GM19452 (cell line): ENCODE measurements around the gene PTX4.

ENCODE experiments used
- ATAC-seq: cut with Tn5 transposase; IDR thresholded peaks from one replicate; pipeline ENCODE4 v1.9.1; 2021; ENCODE audit not compliant: unreplicated experiment

Gene PTX4

DNA sequence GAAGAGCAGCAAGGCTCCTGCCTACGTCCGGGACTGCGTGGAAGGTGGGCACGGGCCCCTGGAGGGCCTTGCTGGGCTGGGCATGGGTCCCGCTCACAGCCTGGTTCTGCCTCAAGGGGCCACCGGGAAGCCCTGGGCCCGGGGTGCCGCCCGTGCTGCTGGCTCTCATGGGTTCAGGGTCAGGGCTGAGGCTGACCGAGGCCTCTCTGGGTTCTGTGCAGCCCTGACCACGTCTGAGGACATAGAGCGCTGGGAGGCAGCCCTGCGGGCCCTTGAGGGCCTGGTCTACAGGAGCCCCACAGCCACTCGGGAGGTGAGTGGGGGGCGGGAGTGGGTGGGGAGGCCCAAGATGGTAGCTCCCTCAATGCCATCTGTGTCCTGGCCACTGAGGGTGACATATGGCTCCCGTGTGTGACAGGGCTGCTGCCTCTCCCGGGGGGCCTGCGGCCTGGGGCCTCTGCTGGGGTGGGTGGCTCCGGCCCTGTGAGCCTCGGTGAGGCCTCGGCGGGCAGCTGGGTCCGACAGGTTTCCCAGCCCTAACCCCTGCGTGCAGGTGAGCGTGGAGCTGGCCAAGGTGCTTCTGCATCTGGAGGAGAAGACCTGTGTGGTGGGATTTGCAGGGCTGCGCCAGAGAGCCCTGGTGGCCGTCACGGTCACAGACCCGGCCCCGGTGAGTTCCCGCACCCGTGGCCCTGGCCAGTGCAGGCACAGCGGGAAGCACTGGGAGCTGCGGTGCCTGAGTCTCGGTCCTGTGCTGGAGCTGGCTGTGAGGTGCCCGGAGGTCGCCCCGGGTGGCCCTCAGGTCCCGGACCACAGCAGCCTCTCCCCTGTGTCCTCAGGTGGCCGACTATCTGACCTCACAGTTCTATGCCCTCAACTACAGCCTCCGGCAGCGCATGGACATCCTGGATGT is 13.6 kb upstream of the PTX4 start:
- no peak for ATAC-seq

DNA sequence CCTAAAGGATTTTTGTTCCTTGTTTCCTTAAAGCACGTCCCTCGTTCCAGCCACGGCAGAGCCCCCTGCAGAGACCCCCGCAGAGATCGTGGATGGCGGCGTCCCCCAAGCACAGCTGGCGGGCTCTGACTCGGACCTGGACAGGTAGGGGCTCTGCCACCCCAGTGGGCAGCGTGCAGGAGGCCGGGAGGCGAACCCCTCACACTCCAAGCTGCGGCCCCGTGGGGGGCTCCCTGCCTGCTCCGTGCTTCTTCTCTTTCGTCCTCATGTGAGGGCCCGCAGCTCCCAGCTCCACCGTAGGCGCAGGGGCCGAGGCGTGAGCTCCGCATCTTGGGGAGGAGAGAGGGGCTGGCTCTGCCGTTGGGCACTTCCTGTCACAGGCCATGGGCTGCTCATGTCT is 12.9 kb upstream of the PTX4 start:
- ATAC-seq: no peak

DNA sequence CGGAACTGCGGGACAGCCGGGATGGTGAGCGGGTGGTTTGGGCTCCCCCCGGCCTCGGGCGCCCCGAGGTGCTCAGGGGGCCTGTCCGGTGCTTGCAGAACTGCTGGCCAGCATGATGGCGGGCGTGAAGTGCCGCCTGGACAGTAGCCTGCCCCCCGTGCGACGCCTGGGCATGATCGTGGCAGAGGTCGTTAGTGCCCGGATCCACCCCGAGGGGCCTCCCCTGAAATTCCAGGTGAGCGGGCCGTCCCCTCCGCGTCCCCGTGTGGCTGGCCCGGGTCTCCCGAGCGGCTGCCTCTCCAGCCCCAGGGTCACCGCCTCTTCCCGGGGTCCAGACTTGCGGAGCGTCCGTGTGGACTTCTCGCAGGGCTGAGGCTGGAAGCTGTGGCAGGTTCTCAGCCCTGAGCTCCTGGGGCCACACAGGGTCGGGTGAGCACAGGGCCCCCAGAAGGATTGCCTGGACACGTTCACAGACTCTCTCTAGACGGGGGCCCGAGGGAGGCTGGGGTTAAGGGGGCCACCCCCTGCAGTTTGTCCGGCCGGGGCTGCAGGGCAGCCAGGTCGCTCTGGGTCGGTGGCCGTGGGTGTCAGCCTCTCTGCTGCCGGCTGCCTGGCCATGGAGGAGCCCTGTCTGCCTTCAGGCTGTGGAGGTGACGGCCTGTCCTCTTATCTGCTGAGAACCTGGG is 11.9 kb upstream of the PTX4 start:
- no peak for ATAC-seq

DNA sequence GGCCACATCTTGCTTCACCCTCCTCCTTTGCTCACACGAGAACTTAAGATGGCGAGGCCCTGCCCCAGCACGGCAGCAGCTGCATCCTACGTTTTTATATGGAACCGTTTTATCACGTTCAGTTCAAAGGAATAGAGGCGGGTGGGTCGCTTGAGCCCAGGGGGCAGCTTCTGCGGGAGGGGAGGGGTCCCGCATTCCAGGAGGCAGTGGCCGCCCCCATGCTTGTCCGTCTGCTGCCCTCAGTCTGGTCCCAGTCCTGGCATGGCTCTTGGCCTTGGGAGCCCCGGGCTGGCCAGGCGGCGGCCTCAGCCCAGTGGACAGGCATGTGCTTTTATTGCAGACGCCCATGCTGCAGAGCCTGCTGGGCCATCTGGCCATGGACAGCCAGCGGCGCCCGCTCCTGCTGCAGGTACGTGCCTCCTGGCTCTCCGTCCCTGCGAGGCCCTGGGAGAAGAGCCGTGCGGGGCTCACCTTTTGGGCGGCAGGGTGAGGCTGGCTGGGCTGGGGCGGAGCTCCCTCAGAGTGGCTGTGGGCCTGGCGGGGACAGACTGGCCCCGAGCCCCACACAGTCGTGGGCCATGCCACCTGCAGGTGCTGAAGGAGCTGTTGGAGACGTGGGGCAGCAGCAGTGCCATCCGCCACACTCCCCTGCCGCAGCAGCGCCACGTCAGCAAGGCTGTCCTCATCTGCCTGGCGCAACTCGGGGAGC is 11.2 kb upstream of the PTX4 start:
- ATAC-seq: no peak

DNA sequence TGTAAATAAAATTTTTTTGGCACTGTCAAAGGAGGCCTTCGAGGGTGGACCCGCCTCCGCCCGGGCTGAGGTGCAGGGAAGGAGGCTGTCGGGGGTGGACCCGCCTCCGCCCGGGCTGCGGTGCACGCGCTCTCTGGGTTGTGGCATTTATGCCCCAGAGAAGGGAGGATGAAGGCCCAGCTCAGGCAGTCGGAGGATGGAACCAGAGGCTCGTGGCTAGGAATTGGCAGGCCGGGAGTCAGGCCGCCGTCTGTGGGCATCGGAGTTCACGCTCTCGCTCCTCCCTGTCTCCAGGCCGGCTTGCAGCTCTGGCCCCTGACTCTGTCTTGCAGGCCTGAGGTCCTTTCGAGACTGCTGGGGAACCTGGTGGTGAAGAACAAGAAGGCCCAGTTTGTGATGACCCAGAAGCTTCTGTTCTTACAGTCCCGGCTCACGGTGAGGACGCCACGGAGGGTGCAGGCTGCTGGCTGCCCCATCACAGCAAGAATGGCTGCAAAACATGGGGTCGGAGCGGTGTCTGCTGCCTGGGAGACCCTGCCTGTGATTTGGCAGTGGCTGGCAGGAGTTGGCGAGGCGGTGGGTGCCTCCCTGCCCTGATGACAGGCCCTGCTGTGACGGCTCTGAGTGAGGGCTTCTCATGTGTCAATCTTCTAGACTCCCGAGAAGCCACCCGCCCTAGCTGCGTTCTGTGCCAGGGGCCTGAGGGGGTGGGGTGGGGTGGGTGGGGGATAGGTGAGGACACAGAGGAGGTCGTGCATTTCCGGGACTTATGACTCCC is 10.3 kb upstream of the PTX4 start:
- ATAC-seq: no peak

DNA sequence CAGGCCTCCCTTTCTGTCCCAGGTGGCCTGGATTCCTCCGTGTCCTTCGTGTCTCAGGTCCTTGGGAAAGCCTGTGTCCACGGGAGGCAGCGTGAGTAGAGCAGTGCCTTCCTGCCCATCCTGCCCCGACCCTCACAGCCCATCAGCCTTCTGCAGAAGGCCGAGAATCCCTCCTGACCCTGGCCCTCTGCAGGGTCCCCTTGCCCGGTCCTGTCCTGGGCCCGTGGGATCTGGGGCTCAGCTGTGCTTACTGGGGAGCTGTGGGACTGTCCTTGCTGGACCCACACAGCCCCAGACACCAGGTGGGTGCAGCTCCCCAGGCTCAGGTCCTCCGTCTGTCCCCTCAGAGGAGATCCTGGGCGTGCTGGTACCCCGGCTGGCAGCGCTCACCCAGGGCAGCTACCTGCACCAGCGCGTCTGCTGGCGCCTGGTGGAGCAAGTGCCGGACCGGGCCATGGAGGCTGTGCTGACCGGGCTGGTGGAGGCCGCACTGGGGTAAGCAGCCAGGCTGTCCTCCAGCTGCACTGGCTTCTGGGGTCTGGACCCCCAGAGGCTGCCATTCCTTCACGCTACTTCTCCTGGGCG is 8.4 kb upstream of the PTX4 start:
- ATAC-seq: no peak

DNA sequence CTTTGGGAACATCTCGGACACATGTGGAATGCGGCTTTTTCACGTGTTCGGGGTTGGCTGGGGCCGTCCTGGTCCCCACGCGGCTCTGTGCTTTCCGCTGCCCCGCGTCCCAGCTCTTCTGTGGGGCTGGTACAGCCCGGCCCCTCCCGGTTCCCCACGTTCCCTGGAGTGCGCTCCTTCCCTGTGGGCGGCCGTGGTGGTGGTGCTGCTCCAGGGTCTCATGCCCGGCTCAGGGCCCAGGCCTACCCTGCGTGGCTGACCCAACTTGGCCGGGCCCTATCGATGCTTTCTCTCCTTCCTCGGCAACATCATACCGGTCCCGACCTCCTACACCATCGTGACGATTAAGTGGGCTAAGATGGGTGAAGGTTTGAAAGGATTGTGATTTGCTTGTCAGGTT is 7.7 kb upstream of the PTX4 start:
- no peak for ATAC-seq

DNA sequence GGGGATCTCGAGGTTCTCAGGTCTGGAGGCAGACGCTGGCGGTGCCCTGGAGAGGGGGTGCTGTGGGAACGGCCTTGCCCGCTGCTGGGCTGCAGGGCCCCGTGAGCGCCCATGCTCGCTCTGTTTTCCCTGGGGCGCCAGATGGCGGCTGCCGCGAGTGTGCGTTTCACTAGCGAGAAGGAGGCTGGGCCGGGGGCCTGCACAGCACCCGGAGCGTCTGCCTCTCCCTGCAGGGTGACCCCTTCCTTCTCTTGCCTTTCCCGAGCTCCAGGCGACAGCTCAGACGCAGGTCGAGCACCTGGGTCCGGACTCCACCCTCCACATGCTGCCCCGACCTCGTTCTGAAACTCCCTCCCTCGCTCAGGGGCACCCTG is 7.1 kb upstream of the PTX4 start:
- no peak for ATAC-seq

DNA sequence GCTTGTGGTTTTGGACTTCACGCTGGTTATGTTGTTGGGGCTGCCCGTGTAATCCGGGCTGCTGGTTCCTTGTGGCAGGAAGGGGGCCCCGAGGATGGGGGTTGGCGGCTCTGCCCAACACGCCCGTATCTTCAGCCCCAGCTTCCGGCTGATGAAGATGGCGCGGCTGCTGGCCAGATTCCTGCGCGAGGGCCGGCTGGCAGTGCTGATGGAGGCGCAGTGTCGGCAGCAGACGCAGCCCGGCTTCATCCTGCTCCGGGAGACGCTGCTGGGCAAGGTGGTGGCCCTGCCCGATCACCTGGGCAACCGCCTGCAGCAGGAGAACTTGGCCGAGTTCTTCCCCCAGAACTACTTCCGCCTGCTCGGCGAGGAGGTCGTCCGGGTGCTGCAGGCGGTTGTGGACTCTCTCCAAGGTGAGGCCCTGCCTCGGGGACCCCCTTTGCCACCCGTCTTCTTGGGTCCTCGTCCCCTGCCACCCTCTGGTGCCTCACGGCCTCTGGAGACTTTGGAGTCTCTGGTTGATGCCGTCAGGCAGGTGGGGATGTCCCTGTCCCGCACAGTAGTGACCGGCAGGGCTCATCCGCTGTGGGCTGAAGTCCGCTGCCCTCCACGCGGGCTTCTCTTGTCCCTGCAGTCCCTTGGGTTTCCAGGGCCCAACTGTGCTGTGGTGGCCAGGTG is 6.6 kb upstream of the PTX4 start:
- no peak for ATAC-seq

DNA sequence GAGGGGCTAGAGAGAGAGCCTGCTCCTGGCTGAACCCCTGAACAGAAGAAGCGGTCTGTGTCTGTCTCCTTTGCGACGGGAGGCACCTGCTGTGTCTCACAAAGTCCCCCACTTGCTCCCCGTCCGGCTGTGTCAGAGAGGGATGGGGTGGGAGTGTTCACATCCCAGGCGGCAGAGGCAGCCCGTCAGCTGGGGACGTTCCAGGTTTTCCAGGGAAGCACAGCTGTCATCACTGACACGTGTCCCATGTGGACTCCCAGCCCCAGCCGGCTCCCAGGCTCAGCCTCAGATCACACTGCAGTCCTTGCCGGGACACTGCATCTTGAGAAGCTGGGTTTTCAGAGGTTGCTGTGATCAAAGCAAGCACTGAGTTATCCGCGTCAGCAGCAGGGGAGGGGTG is 6.0 kb upstream of the PTX4 start:
- no peak for ATAC-seq

DNA sequence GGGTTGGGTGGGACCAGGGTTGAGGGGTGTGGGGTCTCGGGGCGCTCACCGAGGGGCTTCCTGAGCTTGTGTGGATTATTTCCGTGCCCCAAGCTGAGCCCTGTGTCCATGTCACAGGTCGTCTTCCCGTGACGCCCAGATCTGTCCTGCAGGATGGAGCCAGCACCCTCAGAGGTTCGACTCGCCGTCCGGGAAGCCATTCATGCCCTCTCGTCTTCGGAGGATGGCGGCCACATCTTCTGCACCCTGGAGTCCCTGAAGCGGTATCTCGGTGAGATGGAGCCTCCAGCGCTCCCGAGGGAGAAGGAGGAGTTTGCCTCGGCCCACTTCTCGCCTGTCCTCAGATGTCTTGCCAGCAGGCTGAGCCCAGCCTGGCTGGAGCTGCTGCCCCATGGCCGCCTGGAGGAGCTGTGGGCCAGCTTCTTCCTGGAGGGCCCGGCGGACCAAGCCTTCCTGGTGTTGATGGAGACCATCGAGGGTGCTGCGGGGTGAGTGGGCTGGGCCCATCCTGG is 5.4 kb upstream of the PTX4 start:
- no peak for ATAC-seq

DNA sequence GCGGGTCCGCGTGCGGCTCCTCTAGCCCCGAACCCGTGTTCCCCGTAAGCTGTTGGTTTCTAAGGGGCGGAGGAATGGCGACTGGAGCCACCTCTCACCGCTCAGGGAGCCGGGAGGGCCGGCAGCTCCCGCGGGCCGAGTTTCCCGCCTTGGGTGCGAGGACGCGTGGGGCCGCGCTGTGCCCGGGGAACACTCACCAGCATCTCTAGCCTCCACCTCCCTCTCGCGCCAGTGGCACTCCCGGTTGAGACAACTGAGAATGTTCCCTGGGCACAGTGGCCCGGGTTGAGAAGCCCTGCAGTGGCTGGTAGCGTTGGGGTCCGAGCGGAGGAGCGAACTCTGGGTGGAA is 5.0 kb upstream of the PTX4 start:
- no peak for ATAC-seq

DNA sequence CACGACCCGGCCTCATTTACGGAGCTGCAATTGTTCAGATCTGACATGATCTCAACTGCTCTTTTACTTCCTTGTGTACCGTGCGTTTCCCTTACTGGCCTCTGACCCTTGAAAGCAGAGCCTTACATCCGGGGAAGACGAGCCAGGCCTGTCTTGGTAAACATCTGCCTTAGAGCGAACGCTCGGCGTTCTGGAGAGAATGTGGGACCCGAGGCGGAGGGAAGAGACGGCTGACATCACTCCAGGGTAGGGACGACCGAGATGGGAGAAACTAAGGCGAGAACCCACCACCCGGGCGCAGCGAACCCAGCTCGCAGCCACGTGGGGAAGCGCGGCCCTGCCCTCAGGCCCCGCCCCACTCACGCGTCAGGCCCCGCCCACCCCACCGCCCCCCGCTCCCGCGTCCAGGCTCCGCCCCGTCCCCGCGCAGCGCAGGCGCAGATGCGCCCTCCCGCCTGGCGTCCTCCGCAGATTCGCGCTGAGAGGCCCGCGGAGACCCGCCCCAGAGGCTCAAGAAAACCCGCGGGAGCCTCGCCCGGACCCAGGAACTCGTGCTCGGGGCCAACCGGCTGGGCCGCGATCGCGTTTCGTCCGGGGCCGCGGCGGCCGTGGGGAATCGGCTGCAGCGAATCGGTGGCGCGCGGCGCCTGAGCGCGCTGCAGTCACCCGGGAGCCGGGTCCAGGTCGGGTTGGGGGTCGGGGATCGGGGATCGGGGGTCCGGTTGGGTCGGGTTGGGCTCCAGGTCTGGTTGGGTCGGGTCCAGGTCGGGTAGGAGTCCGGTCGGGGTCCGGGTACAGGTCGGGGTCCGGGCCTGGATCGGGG is 4.4 kb upstream of the PTX4 start, which contains the start of gene TELO2:
TELO2 (plus strand) TSS at position 438 of the 823 bp plus-strand sequence. CDS start 922 bp downstream, outside the sequence.
- no peak for ATAC-seq

DNA sequence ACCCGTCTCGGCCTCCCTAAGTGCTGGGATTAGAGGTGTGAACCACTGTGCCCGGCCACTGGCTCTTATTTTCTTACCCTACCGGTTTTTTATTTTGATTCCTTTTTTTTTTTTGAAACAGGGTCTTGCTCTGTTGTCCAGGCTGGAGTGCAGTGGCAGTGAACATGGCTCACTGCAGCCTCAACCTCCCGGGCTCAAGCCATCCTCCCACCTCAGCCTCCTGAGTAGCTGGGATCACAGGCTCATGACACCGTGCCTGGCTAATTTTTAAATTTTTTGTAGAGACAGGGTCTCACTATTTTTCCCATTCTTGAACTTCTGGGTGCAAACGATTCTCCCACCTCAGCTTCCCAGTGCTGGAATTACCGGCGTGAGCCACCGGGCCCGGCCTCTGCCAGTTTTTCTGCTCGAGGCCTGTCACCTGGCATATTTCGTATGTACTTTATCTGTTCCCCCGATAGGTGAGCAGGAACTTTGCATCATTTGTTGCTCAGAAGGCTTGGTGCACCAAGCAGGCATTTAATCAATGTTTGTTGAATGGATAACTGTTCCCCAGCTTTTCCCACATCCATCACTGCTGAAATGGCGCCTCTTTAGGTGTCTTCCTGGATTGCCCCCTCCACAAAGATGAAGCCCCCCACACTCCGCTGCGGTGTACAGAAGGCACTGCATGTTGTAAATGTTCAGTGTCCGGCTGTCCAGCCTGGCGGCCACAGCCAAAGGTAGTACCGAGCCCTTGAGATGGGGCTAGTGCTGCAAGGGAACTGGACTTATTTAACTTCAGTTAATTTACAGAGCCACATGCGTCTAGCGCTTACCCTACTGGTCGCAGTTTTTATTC is 3.6 kb upstream of the PTX4 start:
- no peak for ATAC-seq

DNA sequence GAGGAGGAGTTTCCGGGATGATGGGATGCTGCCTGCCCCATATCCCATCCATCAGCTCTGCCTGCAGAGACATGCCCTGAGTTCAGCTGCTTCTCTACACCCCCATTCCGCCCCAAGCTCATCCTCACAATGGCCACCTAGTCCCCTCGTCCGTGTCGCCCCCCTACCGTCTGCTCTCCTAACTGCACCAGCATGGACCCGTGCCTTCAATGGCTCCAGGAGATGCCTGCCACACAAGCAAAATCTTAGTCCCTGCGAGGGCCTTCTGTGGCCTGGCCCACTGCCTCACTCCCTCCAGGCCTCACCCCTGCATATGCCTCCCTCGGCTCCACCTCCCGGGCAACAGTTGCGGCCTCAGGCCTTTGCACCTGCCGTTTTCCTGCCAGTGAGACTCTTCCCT is 2.6 kb upstream of the PTX4 start:
- no peak for ATAC-seq

DNA sequence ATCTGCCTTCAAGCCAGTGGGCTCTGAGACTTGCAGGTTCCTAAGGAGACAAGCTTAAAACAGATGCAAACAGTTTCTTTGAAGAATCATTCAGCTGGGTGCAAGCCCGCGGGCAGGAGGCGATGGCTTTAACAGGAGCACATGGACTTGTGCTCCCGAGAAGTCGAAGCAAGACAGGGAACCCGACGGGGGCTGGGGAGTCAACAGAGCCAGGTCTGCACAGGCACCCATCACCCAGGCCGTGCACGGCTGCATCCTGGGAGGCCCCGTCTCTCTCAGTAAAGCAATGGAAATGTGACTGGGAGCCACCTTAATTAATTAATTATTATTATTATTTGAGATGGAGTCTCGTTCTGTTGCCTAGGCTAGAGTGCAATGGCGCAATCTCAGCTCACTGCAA is 333 bp upstream of the PTX4 start:
- no peak for ATAC-seq

DNA sequence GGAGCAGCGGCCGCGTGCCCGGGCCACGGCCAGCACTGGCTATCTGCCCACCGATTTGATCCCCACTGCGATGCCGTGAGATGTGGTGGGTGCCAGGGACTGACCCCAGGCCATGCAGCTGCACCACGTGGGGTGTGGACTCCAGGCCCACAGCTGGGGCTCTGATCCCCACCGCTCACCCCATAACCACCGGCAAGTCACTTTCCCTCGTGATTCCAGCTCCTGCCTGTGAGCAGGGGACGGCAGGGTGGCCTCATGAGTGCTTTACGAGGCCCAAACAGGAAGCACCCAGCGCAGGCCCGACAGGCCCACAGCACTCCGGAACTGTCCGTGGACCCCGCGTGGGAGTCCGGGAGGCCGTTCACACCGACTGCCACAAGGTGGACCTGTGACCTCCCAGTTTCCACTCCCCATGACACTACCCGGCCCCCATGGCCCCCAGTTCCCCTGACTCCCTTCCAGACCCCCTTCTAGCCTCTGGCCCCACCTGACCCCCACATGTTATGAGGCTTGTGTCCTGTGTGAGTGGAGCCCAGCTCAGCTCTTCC is 616 bp downstream of the PTX4 start:
- no peak for ATAC-seq
